ENCODE measurements around the gene SLC24A3. TPM values are rescaled to one million over a fixed set of nuclear protein-coding genes. Genes with fewer than 3 reads are reported as not detected.

Gene SLC24A3
- total and polyA plus RNA-seq, 9 donors, result 4.8 to 40.5 (median 18.6) TPM

- no peaks in the 10 kb centered on the region for H3K4me1 ChIP-seq (ENCODE audit: insufficient read depth)
- intact Hi-C loops (cut with DNase I), result no loop called here
- WGBS, 3 donors, result 93 to 94% (median 93%) methylated on average over 8 of the region's 8 CpGs
- H3K4me3 ChIP-seq, result no peak overlapping the region
- no peak overlapping the region for H3K27ac ChIP-seq
- no peak for DNase-seq
- TF ChIP-seq EP300 (IDR thresholded peaks at IDR 0.05) (no peak), POLR2A (IDR thresholded peaks at IDR 0.05) (no peak), CTCF (IDR thresholded peaks at IDR 0.05) (no peak)
- no peaks in the 10 kb centered on the region for H3K9me3 ChIP-seq
- no peaks in the 10 kb centered on the region for H3K36me3 ChIP-seq
- H3K27me3 ChIP-seq, result no peaks in the 10 kb centered on the region
These were observed 31.8 kb downstream of the SLC24A3 start for GRCh38 chr20:19244291-19244690.

- intact Hi-C loops (cut with DNase I), result no loop called here
- H3K27ac ChIP-seq, result no peak overlapping the region
These were observed 36.9 kb downstream of the SLC24A3 start for GRCh38 chr20:19249106-19249879.

GRCh38 chr20:19250346-19250745 is 37.9 kb downstream of the SLC24A3 start:
- Histone ChIP-seq H3K27ac (no peak overlapping the region), H3K36me3 (no peaks in the 10 kb centered on the region), H3K9me3 (no peaks in the 10 kb centered on the region), H3K4me3 (no peak overlapping the region), H3K27me3 (no peaks in the 10 kb centered on the region), H3K4me1 (ENCODE audit: insufficient read depth) (peaks cover 1% of the 10 kb centered on the region)
- TF ChIP-seq EP300 (IDR thresholded peaks at IDR 0.05) (no peak), POLR2A (IDR thresholded peaks at IDR 0.05) (no peak), CTCF (IDR thresholded peaks at IDR 0.05) (no peak)
- DNase-seq, result no peak
- intact Hi-C loops (cut with DNase I), result no loop called here

More at GRCh38 chr20:19249106-19249879, 36.9 kb downstream of the SLC24A3 start:
- Histone ChIP-seq H3K4me1 (ENCODE audit: insufficient read depth) (peaks cover 1% of the 10 kb centered on the region), H3K4me3 (no peak overlapping the region), H3K9me3 (no peaks in the 10 kb centered on the region), H3K27me3 (no peaks in the 10 kb centered on the region), H3K36me3 (no peaks in the 10 kb centered on the region)
- 70 to 87% (median 82%) methylated on average over 6 of the region's 6 CpGs for WGBS, 3 donors
- no peak for TF ChIP-seq CTCF (IDR thresholded peaks at IDR 0.05)
- TF ChIP-seq EP300 (IDR thresholded peaks at IDR 0.05), result no peak
- no peak for TF ChIP-seq POLR2A (IDR thresholded peaks at IDR 0.05)
- no peak for DNase-seq

- H3K9me3 ChIP-seq, result no peaks in the 10 kb centered on the region
- intact Hi-C loops (cut with DNase I), result no loop called here
- no peaks in the 10 kb centered on the region for H3K36me3 ChIP-seq
- 92 to 96% (median 94%) methylated on average over 4 of the region's 4 CpGs for whole genome bisulfite sequencing, 3 donors
- no peaks in the 10 kb centered on the region for H3K27me3 ChIP-seq
- H3K4me3 ChIP-seq, result no peak overlapping the region
- H3K27ac ChIP-seq, result no peak overlapping the region
- no peak for TF ChIP-seq EP300 (IDR thresholded peaks at IDR 0.05)
- no peak for TF ChIP-seq CTCF (IDR thresholded peaks at IDR 0.05)
- TF ChIP-seq POLR2A (IDR thresholded peaks at IDR 0.05), result no peak
- peaks cover 1% of the 10 kb centered on the region for H3K4me1 ChIP-seq (ENCODE audit: insufficient read depth)
- no peak for DNase-seq
These were observed 39.1 kb downstream of the SLC24A3 start for GRCh38 chr20:19251506-19251905.
